WTC11 (cell line): ENCODE results near the gene DMD.

Source experiments
- CTCF ChIP-seq: fragments of 200-600 bp; IDR thresholded peaks from 2 replicates; pipeline ENCODE4 v1.8.0; 2022; ENCODE audit warnings: antibody characterized with exemption
- E2F4 ChIP-seq: sonication (generic); formaldehyde crosslinking; IDR thresholded peaks from 2 replicates; pipeline ENCODE4 v1.8.1; 2022; ENCODE audit warnings: low read depth, mild to moderate bottlenecking, moderate library complexity, missing genetic modification reagents, borderline replicate concordance
- E2F5 ChIP-seq: sonication (generic); formaldehyde crosslinking; IDR thresholded peaks from 2 replicates; pipeline ENCODE4 v1.8.1; 2022; ENCODE audit warnings: mild to moderate bottlenecking, moderate library complexity, missing genetic modification reagents
- TF ChIP-seq, protein P1 (sequence below): sonication (generic); formaldehyde crosslinking; IDR thresholded peaks from 2 replicates; pipeline ENCODE4 v1.8.1; 2023; ENCODE audit warnings: mild to moderate bottlenecking, moderate library complexity, missing genetic modification reagents
- TF ChIP-seq, protein P2 (sequence below): sonication (generic); formaldehyde crosslinking; IDR thresholded peaks from 2 replicates; pipeline ENCODE4 v1.8.0; 2022; ENCODE audit warnings: missing genetic modification reagents

DNA sequence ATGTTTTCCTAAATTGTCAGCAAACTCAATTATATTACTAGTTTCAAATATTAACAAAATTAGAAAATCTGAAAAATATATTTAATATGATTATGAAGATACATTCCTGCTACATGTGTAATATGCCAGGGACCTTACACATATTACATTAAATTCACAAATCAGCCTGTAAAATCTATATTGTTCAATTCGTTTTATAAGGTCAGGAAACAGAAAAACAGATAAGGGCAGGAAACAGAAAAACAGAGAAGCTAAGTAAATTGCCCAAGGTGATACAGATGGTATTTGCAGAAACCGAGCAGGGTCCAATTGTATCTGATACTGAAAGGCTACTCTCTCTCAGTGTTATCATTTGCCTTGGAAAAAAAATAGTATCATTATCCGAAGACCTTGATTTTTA, 739.0 kb downstream of the DMD start:
- TF ChIP-seq, protein P1, sequence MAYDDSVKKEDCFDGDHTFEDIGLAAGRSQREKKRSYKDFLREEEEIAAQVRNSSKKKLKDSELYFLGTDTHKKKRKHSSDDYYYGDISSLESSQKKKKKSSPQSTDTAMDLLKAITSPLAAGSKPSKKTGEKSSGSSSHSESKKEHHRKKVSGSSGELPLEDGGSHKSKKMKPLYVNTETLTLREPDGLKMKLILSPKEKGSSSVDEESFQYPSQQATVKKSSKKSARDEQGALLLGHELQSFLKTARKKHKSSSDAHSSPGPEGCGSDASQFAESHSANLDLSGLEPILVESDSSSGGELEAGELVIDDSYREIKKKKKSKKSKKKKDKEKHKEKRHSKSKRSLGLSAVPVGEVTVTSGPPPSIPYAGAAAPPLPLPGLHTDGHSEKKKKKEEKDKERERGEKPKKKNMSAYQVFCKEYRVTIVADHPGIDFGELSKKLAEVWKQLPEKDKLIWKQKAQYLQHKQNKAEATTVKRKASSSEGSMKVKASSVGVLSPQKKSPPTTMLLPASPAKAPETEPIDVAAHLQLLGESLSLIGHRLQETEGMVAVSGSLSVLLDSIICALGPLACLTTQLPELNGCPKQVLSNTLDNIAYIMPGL (CRISPR knock-in tag): no peak
- no peak for TF ChIP-seq E2F4 (CRISPR knock-in tag)
- TF ChIP-seq E2F5 (CRISPR knock-in tag): no peak
- TF ChIP-seq, protein P2, sequence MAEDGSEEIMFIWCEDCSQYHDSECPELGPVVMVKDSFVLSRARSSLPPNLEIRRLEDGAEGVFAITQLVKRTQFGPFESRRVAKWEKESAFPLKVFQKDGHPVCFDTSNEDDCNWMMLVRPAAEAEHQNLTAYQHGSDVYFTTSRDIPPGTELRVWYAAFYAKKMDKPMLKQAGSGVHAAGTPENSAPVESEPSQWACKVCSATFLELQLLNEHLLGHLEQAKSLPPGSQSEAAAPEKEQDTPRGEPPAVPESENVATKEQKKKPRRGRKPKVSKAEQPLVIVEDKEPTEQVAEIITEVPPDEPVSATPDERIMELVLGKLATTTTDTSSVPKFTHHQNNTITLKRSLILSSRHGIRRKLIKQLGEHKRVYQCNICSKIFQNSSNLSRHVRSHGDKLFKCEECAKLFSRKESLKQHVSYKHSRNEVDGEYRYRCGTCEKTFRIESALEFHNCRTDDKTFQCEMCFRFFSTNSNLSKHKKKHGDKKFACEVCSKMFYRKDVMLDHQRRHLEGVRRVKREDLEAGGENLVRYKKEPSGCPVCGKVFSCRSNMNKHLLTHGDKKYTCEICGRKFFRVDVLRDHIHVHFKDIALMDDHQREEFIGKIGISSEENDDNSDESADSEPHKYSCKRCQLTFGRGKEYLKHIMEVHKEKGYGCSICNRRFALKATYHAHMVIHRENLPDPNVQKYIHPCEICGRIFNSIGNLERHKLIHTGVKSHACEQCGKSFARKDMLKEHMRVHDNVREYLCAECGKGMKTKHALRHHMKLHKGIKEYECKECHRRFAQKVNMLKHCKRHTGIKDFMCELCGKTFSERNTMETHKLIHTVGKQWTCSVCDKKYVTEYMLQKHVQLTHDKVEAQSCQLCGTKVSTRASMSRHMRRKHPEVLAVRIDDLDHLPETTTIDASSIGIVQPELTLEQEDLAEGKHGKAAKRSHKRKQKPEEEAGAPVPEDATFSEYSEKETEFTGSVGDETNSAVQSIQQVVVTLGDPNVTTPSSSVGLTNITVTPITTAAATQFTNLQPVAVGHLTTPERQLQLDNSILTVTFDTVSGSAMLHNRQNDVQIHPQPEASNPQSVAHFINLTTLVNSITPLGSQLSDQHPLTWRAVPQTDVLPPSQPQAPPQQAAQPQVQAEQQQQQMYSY (CRISPR knock-in tag): no peak
- TF ChIP-seq CTCF: no peak
